Measurements from ENCODE around the gene TBC1D22A. TPM values are rescaled to one million over a fixed set of nuclear protein-coding genes. Genes with fewer than 3 reads are reported as not detected.
A peak's percentile ranks its signal among the peaks of the same experiment; 100 is the strongest.

Gene TBC1D22A
- total and polyA plus RNA-seq, 8 donors: 12.0 to 17.6 (median 15.3) TPM

- Histone ChIP-seq H3K9me3 (no peaks in the 10 kb centered on the region), H3K27me3 (no peaks in the 10 kb centered on the region), H3K27ac (no peak overlapping the region), H3K36me3 (no peaks in the 10 kb centered on the region), H3K4me3 (no peak overlapping the region), H3K4me1 (peaks cover 0 to 6% (median 0%) of the 10 kb centered on the region in 3 donors)
- FAIRE-seq (no peak), DNase-seq (no peak), ATAC-seq (no peak)
- no peak for TF ChIP-seq CTCF (IDR thresholded peaks at IDR 0.05)
- 69 to 81% methylated on average over 4 of the region's 4 CpGs for WGBS, 2 donors
- intact Hi-C loops (cut with DNase I): no loop called here
Measured at GRCh38 chr22:47105085-47105484, 342.6 kb downstream of the TBC1D22A start.

- WGBS, 2 donors: 97% methylated on average over 5 of the region's 5 CpGs
- Histone ChIP-seq H3K4me1 (peaks cover 0 to 6% (median 0%) of the 10 kb centered on the region in 3 donors), H3K36me3 (no peaks in the 10 kb centered on the region), H3K27me3 (no peaks in the 10 kb centered on the region), H3K27ac (no peak overlapping the region), H3K9me3 (no peaks in the 10 kb centered on the region), H3K4me3 (no peak overlapping the region)
- ATAC-seq (no peak), DNase-seq (no peak), FAIRE-seq (no peak)
- intact Hi-C loops (cut with DNase I): no loop called here
- TF ChIP-seq CTCF (IDR thresholded peaks at IDR 0.05): no peak
Measured at GRCh38 chr22:47106806-47107205, 344.4 kb downstream of the TBC1D22A start.

- H3K27ac ChIP-seq: no peak overlapping the region
- H3K36me3 ChIP-seq: no peaks in the 10 kb centered on the region
- peaks cover 0 to 2% (median 0%) of the 10 kb centered on the region in 3 donors for H3K4me1 ChIP-seq
- DNase-seq (no peak), FAIRE-seq (no peak), ATAC-seq (peak in 1 of 4 donors; percentile 36)
- H3K27me3 ChIP-seq: no peaks in the 10 kb centered on the region
- 69 to 81% methylated on average over 2 of the region's 2 CpGs for WGBS, 2 donors
- no peaks in the 10 kb centered on the region for H3K9me3 ChIP-seq
- no peak for TF ChIP-seq CTCF (IDR thresholded peaks at IDR 0.05)
- intact Hi-C loops (cut with DNase I): no loop called here
- H3K4me3 ChIP-seq: no peak overlapping the region
Measured at GRCh38 chr22:47107431-47107830, 345.0 kb downstream of the TBC1D22A start.

- no peak overlapping the region for H3K27ac ChIP-seq
- WGBS, 2 donors: 90 to 92% methylated on average over 18 of the region's 18 CpGs
- FAIRE-seq: no peak
- intact Hi-C loops (cut with DNase I): no loop called here
- H3K4me3 ChIP-seq: no peak overlapping the region
- no peaks in the 10 kb centered on the region for H3K9me3 ChIP-seq
- H3K4me1 ChIP-seq: peaks cover 4 to 5% (median 4%) of the 10 kb centered on the region in 3 donors
- TF ChIP-seq CTCF (IDR thresholded peaks at IDR 0.05): no peak
- no peak for DNase-seq
- no peak for ATAC-seq
- H3K27me3 ChIP-seq: no peaks in the 10 kb centered on the region
- H3K36me3 ChIP-seq: no peaks in the 10 kb centered on the region
Measured at GRCh38 chr22:47110817-47111443, 348.5 kb downstream of the TBC1D22A start.
